ENCODE data around the gene APOBEC3H.
"Not testable (repeated sequence)": the region's sequence is repeated elsewhere in the genome, so short reads cannot be mapped to it uniquely, and the experiment has no call there.

DNA sequence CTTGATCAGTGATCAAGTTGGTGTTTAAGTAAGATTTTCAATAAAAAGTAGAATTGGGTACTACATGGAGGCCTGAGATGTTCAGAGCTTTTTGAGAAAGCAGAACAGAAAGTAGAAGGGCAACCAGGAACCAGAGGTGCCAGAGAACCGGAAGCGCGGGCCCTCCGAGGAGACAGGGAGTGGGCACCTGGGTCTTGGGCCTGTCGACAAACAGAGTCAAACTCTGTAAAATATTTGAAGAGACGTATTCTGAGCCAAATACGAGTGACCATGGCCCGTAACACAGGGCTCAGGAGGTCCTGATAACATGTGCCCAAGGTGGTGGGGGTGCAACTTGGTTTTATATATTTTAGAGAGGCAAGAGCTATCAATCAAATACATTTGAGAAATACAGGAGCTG, 33.1 kb upstream of the APOBEC3H start:
- not testable (repeated sequence) for TF ChIP-seq SIN3A (IDR thresholded peaks at IDR 0.05; ENCODE audit: borderline replicate concordance, insufficient read depth, low read depth, low read length)
- TF ChIP-seq, protein P1, sequence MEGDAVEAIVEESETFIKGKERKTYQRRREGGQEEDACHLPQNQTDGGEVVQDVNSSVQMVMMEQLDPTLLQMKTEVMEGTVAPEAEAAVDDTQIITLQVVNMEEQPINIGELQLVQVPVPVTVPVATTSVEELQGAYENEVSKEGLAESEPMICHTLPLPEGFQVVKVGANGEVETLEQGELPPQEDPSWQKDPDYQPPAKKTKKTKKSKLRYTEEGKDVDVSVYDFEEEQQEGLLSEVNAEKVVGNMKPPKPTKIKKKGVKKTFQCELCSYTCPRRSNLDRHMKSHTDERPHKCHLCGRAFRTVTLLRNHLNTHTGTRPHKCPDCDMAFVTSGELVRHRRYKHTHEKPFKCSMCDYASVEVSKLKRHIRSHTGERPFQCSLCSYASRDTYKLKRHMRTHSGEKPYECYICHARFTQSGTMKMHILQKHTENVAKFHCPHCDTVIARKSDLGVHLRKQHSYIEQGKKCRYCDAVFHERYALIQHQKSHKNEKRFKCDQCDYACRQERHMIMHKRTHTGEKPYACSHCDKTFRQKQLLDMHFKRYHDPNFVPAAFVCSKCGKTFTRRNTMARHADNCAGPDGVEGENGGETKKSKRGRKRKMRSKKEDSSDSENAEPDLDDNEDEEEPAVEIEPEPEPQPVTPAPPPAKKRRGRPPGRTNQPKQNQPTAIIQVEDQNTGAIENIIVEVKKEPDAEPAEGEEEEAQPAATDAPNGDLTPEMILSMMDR (IDR thresholded peaks at IDR 0.05), result not testable (repeated sequence)

Measured in Panc1 (cell line).